ENCODE measurements around the gene SMAD3.
A peak's percentile ranks its signal among the peaks of the same experiment; 100 is the strongest.

SMAD3 gene

GRCh38 chr15:67084561-67084960 is 19.2 kb downstream of the SMAD3 start:
- no peak for DNase-seq

- peak; percentile 71 for DNase-seq
Observed at GRCh38 chr15:67085237-67085817, 19.9 kb downstream of the SMAD3 start.

GRCh38 chr15:67085818-67086636 is 20.6 kb downstream of the SMAD3 start:
- DNase-seq, result no peak

- no peak for DNase-seq
Observed at GRCh38 chr15:67086637-67086914, 21.2 kb downstream of the SMAD3 start.

GRCh38 chr15:67087507-67088172 is 22.2 kb downstream of the SMAD3 start:
- no peak for DNase-seq

- no peak for DNase-seq
Observed at GRCh38 chr15:67089217-67090193, 24.1 kb downstream of the SMAD3 start.

- DNase-seq, result no peak
Observed at GRCh38 chr15:67090297-67091070, 25.1 kb downstream of the SMAD3 start.

GRCh38 chr15:67091071-67091979 is 25.9 kb downstream of the SMAD3 start:
- DNase-seq, result peak; percentile 79

GRCh38 chr15:67091980-67092677 is 26.7 kb downstream of the SMAD3 start:
- DNase-seq, result no peak

GRCh38 chr15:67092752-67093503 is 27.5 kb downstream of the SMAD3 start:
- no peak for DNase-seq

- no peak for DNase-seq
Observed at GRCh38 chr15:67093504-67093862, 28.1 kb downstream of the SMAD3 start.

GRCh38 chr15:67094001-67094826 is 28.8 kb downstream of the SMAD3 start:
- no peak for DNase-seq

- DNase-seq, result no peak
Observed at GRCh38 chr15:67095912-67096311, 30.5 kb downstream of the SMAD3 start.

- DNase-seq, result no peak
Observed at GRCh38 chr15:67096546-67097294, 31.3 kb downstream of the SMAD3 start.

GRCh38 chr15:67097424-67097823 is 32.0 kb downstream of the SMAD3 start:
- DNase-seq, result no peak

- DNase-seq, result peak; percentile 54
Observed at GRCh38 chr15:67097930-67098740, 32.7 kb downstream of the SMAD3 start.

- DNase-seq, result no peak
Observed at GRCh38 chr15:67098768-67099282, 33.4 kb downstream of the SMAD3 start.

Measured in stimulated activated CD4-positive, alpha-beta T cell treated with anti-CD3 and anti-CD28 coated beads, Interleukin-4, amount 100 ng/mL, for 24 hours (primary cell).